ENCODE data around the gene WNT9B.

WNT9B gene

GRCh38 chr17:46821482-46822387, 29.6 kb upstream of the WNT9B start:
- H4K20me1 ChIP-seq = peaks cover 42% of the 10 kb centered on the region
- no peak overlapping the region for H3K4me3 ChIP-seq
- no peaks in the 10 kb centered on the region for H3K9me3 ChIP-seq
- no peaks in the 10 kb centered on the region for H3K36me3 ChIP-seq
- peaks cover 12% of the 10 kb centered on the region for H3K4me1 ChIP-seq
- H3K27me3 ChIP-seq = peaks cover 61% of the 10 kb centered on the region
- H3K27ac ChIP-seq = no peak overlapping the region
- no peak for TF ChIP-seq Cebpa-rat (IDR thresholded peaks at IDR 0.05)
- no peak overlapping the region for H3K4me2 ChIP-seq
- no peak overlapping the region for H3K9ac ChIP-seq

- H3K27ac ChIP-seq = no peak overlapping the region
- no peak overlapping the region for H3K4me2 ChIP-seq
- H3K36me3 ChIP-seq = no peaks in the 10 kb centered on the region
- H3K27me3 ChIP-seq = peaks cover 53% of the 10 kb centered on the region
- H3K4me3 ChIP-seq = no peak overlapping the region
- TF ChIP-seq Cebpa-rat (IDR thresholded peaks at IDR 0.05) = no peak
- H3K9ac ChIP-seq = no peak overlapping the region
- H4K20me1 ChIP-seq = peaks cover 35% of the 10 kb centered on the region
- H3K4me1 ChIP-seq = peaks cover 12% of the 10 kb centered on the region
- H3K9me3 ChIP-seq = no peaks in the 10 kb centered on the region
Observed at GRCh38 chr17:46822388-46822921, 28.9 kb upstream of the WNT9B start.

- no peak overlapping the region for H3K27ac ChIP-seq
- H3K9me3 ChIP-seq = no peaks in the 10 kb centered on the region
- H3K4me2 ChIP-seq = no peak overlapping the region
- peaks cover 9% of the 10 kb centered on the region for H3K4me1 ChIP-seq
- H3K27me3 ChIP-seq = peaks cover 41% of the 10 kb centered on the region
- H3K36me3 ChIP-seq = no peaks in the 10 kb centered on the region
- H3K4me3 ChIP-seq = no peak overlapping the region
- no peak for TF ChIP-seq Cebpa-rat (IDR thresholded peaks at IDR 0.05)
- H4K20me1 ChIP-seq = peaks cover 33% of the 10 kb centered on the region
- H3K9ac ChIP-seq = no peak overlapping the region
Observed at GRCh38 chr17:46823657-46824056, 27.7 kb upstream of the WNT9B start.

- TF ChIP-seq Cebpa-rat (IDR thresholded peaks at IDR 0.05) = no peak
- peaks cover 9% of the 10 kb centered on the region; the same call in 1 of the 2 replicates for H4K20me1 ChIP-seq
- no peak overlapping the region for H3K4me3 ChIP-seq
- H3K9me3 ChIP-seq = no peaks in the 10 kb centered on the region
- no peaks in the 10 kb centered on the region for H3K36me3 ChIP-seq
- no peak overlapping the region for H3K27ac ChIP-seq
- peaks cover 17% of the 10 kb centered on the region for H3K27me3 ChIP-seq
- H3K4me2 ChIP-seq = no peak overlapping the region
- H3K9ac ChIP-seq = no peak overlapping the region
- peaks cover 8% of the 10 kb centered on the region; the same call in 1 of the 2 replicates for H3K4me1 ChIP-seq
Observed at GRCh38 chr17:46826116-46826515, 25.3 kb upstream of the WNT9B start.

GRCh38 chr17:46827274-46827673, 24.1 kb upstream of the WNT9B start:
- H3K4me3 ChIP-seq = no peak overlapping the region
- no peaks in the 10 kb centered on the region for H3K36me3 ChIP-seq
- no peaks in the 10 kb centered on the region for H4K20me1 ChIP-seq
- H3K27ac ChIP-seq = no peak overlapping the region
- no peak overlapping the region for H3K9ac ChIP-seq
- no peak overlapping the region for H3K4me2 ChIP-seq
- no peaks in the 10 kb centered on the region for H3K9me3 ChIP-seq
- peaks cover 5% of the 10 kb centered on the region for H3K27me3 ChIP-seq
- peaks cover 8% of the 10 kb centered on the region; the same call in 1 of the 2 replicates for H3K4me1 ChIP-seq
- TF ChIP-seq Cebpa-rat (IDR thresholded peaks at IDR 0.05) = no peak

GRCh38 chr17:46831573-46832330, 19.6 kb upstream of the WNT9B start:
- Histone ChIP-seq H3K9ac (no peak overlapping the region), H3K4me3 (no peak overlapping the region), H4K20me1 (no peaks in the 10 kb centered on the region), H3K36me3 (no peaks in the 10 kb centered on the region), H3K27ac (no peak overlapping the region), H3K4me1 (peaks cover 8% of the 10 kb centered on the region; the same call in 1 of the 2 replicates), H3K27me3 (no peaks in the 10 kb centered on the region), H3K4me2 (no peak overlapping the region), H3K9me3 (no peaks in the 10 kb centered on the region)
- TF ChIP-seq Cebpa-rat (IDR thresholded peaks at IDR 0.05) = no peak

- TF ChIP-seq Cebpa-rat (IDR thresholded peaks at IDR 0.05) = no peak
- no peaks in the 10 kb centered on the region for H3K9me3 ChIP-seq
Observed at GRCh38 chr17:46832331-46832821, 19.0 kb upstream of the WNT9B start.

GRCh38 chr17:46832945-46833839, 18.2 kb upstream of the WNT9B start:
- no peaks in the 10 kb centered on the region for H3K27me3 ChIP-seq
- no peaks in the 10 kb centered on the region for H4K20me1 ChIP-seq
- H3K9ac ChIP-seq = no peak overlapping the region
- H3K9me3 ChIP-seq = no peaks in the 10 kb centered on the region
- peaks cover 8% of the 10 kb centered on the region; the same call in 1 of the 2 replicates for H3K4me1 ChIP-seq
- no peak for TF ChIP-seq Cebpa-rat (IDR thresholded peaks at IDR 0.05)
- no peak overlapping the region for H3K27ac ChIP-seq
- H3K36me3 ChIP-seq = no peaks in the 10 kb centered on the region
- no peak overlapping the region for H3K4me3 ChIP-seq
- H3K4me2 ChIP-seq = no peak overlapping the region

More at GRCh38 chr17:46832331-46832821, 19.0 kb upstream of the WNT9B start:
- Histone ChIP-seq H3K4me2 (no peak overlapping the region), H3K27me3 (no peaks in the 10 kb centered on the region), H3K9ac (no peak overlapping the region), H3K4me3 (no peak overlapping the region), H3K27ac (no peak overlapping the region), H4K20me1 (no peaks in the 10 kb centered on the region), H3K36me3 (no peaks in the 10 kb centered on the region), H3K4me1 (peaks cover 8% of the 10 kb centered on the region; the same call in 1 of the 2 replicates)

GRCh38 chr17:46833840-46834208, 17.6 kb upstream of the WNT9B start:
- Histone ChIP-seq H3K9ac (no peak overlapping the region), H3K27ac (no peak overlapping the region), H3K36me3 (no peaks in the 10 kb centered on the region), H3K4me2 (no peak overlapping the region), H4K20me1 (no peaks in the 10 kb centered on the region), H3K4me1 (peaks cover 8% of the 10 kb centered on the region; the same call in 1 of the 2 replicates), H3K27me3 (no peaks in the 10 kb centered on the region), H3K9me3 (no peaks in the 10 kb centered on the region), H3K4me3 (no peak overlapping the region)
- no peak for TF ChIP-seq Cebpa-rat (IDR thresholded peaks at IDR 0.05)
